Activated naive CD4-positive, alpha-beta T cell treated with anti-CD3 and anti-CD28 coated beads, Interleukin-2, amount 50 U/mL, for 24 hours (primary cell): Measurements from ENCODE around the gene PIK3IP1.
A peak's percentile ranks its signal among the peaks of the same experiment; 100 is the strongest.

Experiments used
- H3K27ac Mint-ChIP-seq: one replicate; pipeline ENCODE4 v1.8.0; 2021; ENCODE audit warnings: mild to moderate bottlenecking, mixed read lengths
- H3K27me3 Mint-ChIP-seq: one replicate; pipeline ENCODE4 v1.8.0; 2021; ENCODE audit warnings: mixed read lengths
- H3K36me3 Mint-ChIP-seq: one replicate; pipeline ENCODE4 v1.8.0; 2021; ENCODE audit warnings: mixed read lengths
- H3K4me1 Mint-ChIP-seq: one replicate; pipeline ENCODE4 v1.8.0; 2021; ENCODE audit warnings: mixed read lengths
- H3K4me3 Mint-ChIP-seq: one replicate; pipeline ENCODE4 v1.8.0; 2021; ENCODE audit warnings: mild to moderate bottlenecking, mixed read lengths
- H3K9me3 Mint-ChIP-seq: one replicate; pipeline ENCODE4 v1.8.0; 2021; ENCODE audit warnings: mixed read lengths

The PIK3IP1 gene, protein sequence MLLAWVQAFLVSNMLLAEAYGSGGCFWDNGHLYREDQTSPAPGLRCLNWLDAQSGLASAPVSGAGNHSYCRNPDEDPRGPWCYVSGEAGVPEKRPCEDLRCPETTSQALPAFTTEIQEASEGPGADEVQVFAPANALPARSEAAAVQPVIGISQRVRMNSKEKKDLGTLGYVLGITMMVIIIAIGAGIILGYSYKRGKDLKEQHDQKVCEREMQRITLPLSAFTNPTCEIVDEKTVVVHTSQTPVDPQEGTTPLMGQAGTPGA

DNA sequence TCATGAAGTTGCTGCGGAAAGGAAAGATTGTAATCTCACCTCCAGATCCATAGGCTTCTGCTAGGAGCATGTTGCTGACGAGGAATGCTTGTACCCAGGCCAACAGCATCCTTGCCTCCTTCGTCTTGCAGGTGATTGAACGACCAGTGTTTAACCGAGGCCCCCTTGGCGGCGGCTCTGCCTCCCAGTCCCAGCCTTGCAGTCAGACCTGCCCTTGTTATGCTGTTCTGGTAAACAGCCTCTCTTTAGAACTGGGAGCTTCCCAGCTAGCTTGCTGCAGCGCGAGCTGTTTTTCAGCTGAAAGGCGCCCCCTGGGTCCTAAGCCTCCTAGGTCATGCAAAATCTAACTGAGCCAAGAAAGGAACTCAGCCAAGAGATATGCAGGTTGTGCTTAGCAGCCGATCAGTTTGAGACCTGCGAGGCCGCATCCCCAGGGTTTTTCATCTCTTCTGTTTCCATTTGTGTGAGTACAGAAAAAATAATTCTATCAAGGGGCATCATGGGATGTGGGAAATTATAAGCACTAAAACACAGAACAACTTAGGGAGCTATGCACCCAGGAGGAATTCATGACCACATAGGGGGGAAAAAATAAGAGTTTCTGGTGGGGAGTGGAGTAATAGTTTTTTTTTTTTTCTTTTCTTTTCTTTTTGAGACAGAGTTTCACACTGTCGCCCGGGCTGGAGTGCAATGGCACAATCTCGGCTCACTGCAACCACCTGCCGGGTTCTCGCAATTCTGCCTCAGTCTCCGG, at the start of gene PIK3IP1:
TSS of gene PIK3IP1 (minus strand) at position 253 of the 754 bp plus-strand sequence. CDS start at position 109, 144 bp downstream.
- H3K36me3 Mint-ChIP-seq = peaks cover 4% of the 10 kb centered on the region
- no peaks in the 10 kb centered on the region for H3K9me3 Mint-ChIP-seq
- H3K4me3 Mint-ChIP-seq = peak within 1 kb of the TSS; percentile 91
- no peaks in the 10 kb centered on the region for H3K27me3 Mint-ChIP-seq
- H3K4me1 Mint-ChIP-seq = peaks cover 78% of the 10 kb centered on the region
- H3K27ac Mint-ChIP-seq = peak within 1 kb of the TSS; percentile 99

DNA sequence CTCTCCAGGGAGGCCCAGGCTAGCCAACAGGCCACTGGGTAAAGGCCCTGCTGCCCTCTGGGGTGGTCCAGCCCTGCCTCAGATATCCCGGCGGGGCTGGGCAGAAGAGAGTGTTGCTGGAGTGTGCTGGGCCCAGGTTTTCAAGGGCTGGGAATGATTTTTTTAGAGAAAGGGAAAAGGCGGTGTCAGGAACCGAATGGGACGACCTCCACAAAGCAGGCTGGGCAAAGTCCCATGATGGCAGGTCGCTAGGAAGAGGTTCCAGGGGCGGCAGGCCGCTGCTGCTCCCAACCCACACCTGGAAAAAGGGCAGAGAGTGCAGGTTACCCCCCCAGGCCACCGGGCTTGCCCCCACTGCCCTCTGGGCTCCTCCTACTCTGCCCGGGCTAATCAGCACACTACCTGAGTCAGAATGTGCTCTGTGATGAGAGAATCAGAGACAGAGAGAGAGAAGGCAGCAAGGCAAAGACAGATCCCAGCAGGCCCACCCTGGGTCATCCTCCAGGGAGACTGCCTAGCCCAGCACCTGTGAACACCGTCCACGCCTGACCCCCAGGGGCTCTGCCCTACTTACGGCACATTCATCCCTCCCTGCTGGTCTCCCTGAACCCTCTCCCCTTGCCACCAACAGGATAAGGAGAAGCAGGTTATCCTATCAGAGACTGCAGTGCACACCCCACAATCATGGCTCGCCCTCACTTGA, 49.2 kb upstream of the PIK3IP1 start:
- Mint-ChIP-seq H3K36me3 (peaks cover 9% of the 10 kb centered on the region), H3K27me3 (no peaks in the 10 kb centered on the region), H3K4me3 (peak overlapping the region; percentile 90), H3K4me1 (peaks cover 78% of the 10 kb centered on the region), H3K27ac (peak overlapping the region; percentile 84), H3K9me3 (no peaks in the 10 kb centered on the region)

DNA sequence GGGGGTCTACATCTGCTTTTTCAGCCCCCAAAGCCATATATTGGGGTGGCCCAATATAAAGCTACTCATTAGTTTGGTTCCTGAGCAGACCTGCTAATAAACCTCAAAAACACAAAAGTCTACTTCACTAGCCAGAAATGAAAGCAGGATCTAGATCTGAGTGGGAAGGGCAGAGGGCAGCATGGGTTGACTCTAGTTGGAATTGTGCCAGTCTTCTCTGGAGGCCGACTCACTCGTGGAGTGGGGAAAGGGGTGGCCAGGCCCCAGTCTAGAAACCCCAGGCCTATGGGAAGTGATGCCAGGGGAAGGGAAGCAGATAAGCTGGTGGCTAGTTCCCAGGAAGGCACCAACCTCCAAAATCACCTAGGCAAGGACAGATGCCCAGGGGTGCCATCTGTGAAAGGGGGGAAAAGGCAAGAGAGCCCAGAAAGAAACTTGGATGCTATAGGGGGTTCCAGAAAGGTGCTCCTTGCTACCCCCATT, 48.5 kb upstream of the PIK3IP1 start:
- H3K27me3 Mint-ChIP-seq = no peaks in the 10 kb centered on the region
- peaks cover 81% of the 10 kb centered on the region for H3K4me1 Mint-ChIP-seq
- peak overlapping the region; percentile 81 for H3K27ac Mint-ChIP-seq
- H3K9me3 Mint-ChIP-seq = no peaks in the 10 kb centered on the region
- H3K36me3 Mint-ChIP-seq = peaks cover 9% of the 10 kb centered on the region
- H3K4me3 Mint-ChIP-seq = peak overlapping the region; percentile 34

DNA sequence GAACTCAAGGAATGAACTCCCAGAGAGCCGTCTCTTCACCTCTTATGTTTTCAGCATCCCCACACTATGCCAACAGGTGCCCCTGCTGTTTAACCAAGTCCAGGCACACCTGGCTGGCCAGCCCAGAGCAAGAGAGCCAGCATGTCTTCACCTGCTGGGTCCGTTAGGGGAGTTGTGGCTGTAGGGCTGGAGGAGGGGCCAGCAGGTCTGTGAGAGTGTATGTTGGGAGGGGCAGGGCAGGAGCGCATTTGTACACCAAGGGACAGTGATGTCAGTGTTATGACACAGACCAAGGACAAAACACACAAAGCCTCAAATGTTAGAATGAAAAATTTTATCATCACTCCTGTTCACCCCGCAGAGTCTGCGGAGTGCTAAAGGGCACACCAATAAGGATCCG, 48.1 kb upstream of the PIK3IP1 start:
- Mint-ChIP-seq H3K36me3 (peaks cover 9% of the 10 kb centered on the region), H3K4me1 (peaks cover 86% of the 10 kb centered on the region)

DNA sequence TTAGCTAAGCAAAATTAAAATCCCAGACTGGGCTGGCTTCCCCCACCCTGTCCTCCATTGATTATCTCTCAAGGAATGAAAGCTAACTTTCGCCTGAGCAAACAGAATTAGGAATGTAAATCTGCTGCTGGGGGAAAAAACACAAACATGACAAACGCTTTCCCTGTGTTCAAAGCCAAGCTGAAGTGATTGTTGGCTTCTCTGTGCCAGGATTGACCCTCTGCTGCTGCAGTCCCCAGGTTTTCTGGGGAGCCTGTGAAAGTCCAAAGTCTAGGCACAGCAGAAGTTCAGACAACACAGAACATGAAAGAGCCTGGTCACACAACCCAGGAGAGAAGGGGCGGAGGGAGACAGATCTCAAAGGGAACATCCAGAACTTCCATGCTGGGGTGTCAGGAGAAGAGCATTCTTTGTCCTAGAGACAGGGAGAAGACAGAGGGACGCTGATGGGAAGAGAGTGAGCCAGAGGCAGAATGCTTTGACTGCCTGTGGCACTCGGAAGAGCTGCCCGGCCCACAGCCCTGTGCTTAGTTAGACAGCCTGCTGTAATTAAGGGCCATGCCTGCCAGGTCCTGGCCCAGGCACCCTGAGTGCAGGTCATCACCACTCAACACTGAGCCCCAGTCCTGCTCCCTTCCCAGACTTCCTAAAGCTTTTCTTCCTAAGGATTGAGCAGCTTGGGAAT, 47.0 kb upstream of the PIK3IP1 start:
- H3K4me3 Mint-ChIP-seq = peak overlapping the region; percentile 9
- H3K4me1 Mint-ChIP-seq = peaks cover 89% of the 10 kb centered on the region
- H3K27ac Mint-ChIP-seq = peak overlapping the region; percentile 88
- peaks cover 9% of the 10 kb centered on the region for H3K36me3 Mint-ChIP-seq
- H3K27me3 Mint-ChIP-seq = no peaks in the 10 kb centered on the region
- H3K9me3 Mint-ChIP-seq = no peaks in the 10 kb centered on the region

More for the DNA sequence above, 48.1 kb upstream of the PIK3IP1 start:
- Mint-ChIP-seq H3K27me3 (no peaks in the 10 kb centered on the region), H3K4me3 (peak overlapping the region; percentile 24), H3K27ac (peak overlapping the region; percentile 81), H3K9me3 (no peaks in the 10 kb centered on the region)

DNA sequence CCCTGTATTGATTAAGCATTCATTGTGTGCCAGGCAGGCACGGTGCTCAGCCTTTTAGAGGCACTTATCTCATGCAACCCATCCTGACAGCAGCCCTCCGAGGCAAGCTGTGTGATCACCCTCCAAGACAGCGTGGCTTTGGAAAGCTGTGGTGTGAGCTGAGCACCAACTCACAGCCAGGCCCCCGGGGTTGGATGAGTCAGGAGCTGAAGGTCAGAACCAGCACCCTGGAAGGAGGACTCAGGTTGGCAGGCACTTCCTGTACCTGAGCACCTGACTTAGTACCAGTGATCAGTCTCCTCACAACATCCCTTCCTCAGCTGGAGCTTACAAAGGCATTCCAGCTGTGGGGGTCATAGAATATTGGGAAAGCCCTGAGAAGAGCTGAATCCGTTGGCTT, 44.9 kb upstream of the PIK3IP1 start:
- H3K36me3 Mint-ChIP-seq = peaks cover 11% of the 10 kb centered on the region
- peak overlapping the region; percentile 74 for H3K27ac Mint-ChIP-seq

DNA sequence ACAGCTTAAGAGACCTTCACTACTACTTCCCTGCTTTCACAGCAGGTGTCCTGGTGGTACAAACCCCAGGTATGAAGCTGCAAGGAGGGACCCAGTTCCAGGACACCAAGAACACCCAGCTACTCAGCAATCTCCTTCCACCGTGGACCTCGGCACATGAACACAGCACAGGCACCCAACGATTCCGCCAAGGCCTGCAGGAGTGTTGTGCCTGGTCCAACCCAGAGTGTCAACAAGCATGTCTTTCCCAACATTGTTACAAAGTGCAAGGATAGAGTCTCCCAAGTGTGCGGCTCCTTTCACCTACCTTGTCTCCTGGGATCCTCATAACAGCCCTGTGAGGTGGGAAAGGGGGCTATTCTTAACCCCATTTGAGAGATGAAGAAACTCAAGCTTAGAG, 42.0 kb upstream of the PIK3IP1 start:
- H3K9me3 Mint-ChIP-seq = no peaks in the 10 kb centered on the region
- peaks cover 70% of the 10 kb centered on the region for H3K4me1 Mint-ChIP-seq
- H3K27me3 Mint-ChIP-seq = no peaks in the 10 kb centered on the region
- peaks cover 9% of the 10 kb centered on the region for H3K36me3 Mint-ChIP-seq
- H3K27ac Mint-ChIP-seq = no peak overlapping the region
- no peak overlapping the region for H3K4me3 Mint-ChIP-seq

More for the DNA sequence above, 44.9 kb upstream of the PIK3IP1 start:
- H3K4me1 Mint-ChIP-seq = peaks cover 85% of the 10 kb centered on the region
- H3K27me3 Mint-ChIP-seq = no peaks in the 10 kb centered on the region
- H3K9me3 Mint-ChIP-seq = no peaks in the 10 kb centered on the region
- no peak overlapping the region for H3K4me3 Mint-ChIP-seq

DNA sequence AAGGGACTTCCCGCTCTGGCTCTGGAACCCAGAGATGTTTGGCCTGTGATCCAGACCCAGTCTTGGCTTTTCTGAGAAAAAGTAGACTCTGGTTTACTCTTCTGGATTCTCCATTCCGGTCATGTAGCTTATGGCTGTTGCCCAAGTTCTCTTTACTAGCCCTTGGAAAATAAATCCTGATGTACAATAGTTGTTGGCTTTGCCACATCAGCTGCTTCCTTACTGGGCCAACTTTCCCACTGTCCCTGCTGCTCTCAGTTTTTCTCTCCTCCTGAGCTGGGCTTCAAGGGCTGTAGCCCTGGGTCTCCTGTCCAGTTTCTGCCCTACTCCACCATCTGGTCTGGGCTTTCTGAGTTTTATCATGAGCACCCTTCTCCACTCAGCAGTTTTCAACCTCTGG, 41.4 kb upstream of the PIK3IP1 start:
- Mint-ChIP-seq H3K9me3 (no peaks in the 10 kb centered on the region), H3K4me1 (peaks cover 70% of the 10 kb centered on the region), H3K36me3 (peaks cover 9% of the 10 kb centered on the region), H3K4me3 (no peak overlapping the region), H3K27me3 (no peaks in the 10 kb centered on the region), H3K27ac (peak overlapping the region; percentile 55)

DNA sequence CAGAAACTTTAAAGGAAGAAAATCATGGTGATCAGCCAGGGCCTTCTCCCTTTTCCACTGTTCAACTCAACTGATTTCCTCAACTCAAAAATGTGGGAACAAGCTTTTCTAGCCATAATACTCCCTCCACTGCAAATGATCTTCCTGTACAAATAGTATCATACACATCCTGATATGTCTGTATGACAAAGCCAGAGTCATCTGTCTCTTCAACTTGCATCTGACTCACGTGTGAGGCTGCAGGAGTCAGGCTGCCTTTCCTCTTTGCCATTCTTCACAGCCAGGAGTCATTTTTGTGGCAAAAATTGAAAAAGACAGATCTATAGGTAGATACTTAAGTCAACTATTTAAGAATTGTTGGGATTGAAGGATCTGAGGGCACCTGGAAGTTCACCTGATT, 40.6 kb upstream of the PIK3IP1 start:
- Mint-ChIP-seq H3K27ac (peak overlapping the region; percentile 85), H3K4me1 (peaks cover 65% of the 10 kb centered on the region), H3K4me3 (no peak overlapping the region)

DNA sequence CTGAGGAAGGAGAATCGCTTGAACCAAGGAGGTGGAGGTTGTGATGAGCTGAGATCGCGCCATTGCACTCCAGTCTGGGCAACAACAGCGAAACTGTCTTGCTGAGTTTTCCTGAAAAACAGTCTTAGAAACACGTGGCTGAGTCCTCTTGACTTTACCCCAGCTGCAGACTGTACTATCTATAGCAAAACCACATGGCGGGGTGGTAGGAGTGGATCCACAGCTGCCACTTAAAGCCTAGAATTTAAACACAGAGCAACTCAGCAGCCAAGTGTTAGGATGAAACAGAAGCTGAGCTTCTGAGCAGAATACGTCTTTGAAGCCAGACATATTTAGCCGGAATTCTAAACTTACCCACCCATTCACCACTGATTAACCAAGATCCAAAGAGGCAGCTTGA, 39.7 kb upstream of the PIK3IP1 start:
- H3K4me1 Mint-ChIP-seq = peaks cover 56% of the 10 kb centered on the region
- no peak overlapping the region for H3K4me3 Mint-ChIP-seq
- peaks cover 12% of the 10 kb centered on the region for H3K36me3 Mint-ChIP-seq
- no peaks in the 10 kb centered on the region for H3K27me3 Mint-ChIP-seq
- peak overlapping the region; percentile 68 for H3K27ac Mint-ChIP-seq
- H3K9me3 Mint-ChIP-seq = no peaks in the 10 kb centered on the region

More for the DNA sequence above, 40.6 kb upstream of the PIK3IP1 start:
- H3K27me3 Mint-ChIP-seq = no peaks in the 10 kb centered on the region
- no peaks in the 10 kb centered on the region for H3K9me3 Mint-ChIP-seq
- H3K36me3 Mint-ChIP-seq = peaks cover 9% of the 10 kb centered on the region

DNA sequence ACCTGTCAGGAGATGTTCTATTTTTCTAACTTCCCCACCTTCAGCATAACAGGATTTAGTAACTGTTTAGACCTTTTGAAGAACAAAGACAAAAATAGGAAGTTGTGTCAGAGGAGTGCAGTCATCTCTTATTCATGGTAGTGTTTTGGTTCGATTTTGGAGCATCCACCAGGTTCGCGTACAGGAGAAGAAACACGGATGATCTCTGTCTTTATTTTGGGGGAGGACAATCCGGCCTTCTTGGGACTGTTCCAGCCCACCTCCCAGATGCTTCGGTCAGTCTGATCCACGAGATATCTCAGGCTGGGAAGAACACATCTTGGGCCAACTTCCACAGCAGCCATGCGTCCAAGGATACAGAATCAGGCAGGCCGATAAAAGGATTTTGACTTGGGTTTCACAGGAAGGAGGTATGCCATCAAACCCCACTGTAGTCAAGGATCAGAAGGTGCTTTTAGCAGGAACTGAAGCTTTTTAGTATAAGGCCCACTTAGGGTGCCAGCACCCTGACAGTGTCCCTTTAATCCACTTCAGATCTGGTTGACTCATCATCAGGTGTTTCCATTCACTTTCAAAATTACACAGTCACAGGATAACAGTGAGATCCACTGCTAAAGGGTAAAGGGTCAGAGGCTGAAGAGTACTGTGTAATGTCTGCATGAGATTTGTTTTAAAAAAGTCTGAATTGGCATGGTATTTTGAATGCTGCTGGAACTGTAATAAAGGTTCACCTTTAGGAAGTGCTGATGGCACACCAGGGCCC, 37.3 kb upstream of the PIK3IP1 start:
- peak overlapping the region; percentile 15 for H3K4me3 Mint-ChIP-seq
- peak overlapping the region; percentile 83 for H3K27ac Mint-ChIP-seq
- peaks cover 42% of the 10 kb centered on the region for H3K4me1 Mint-ChIP-seq
- H3K27me3 Mint-ChIP-seq = no peaks in the 10 kb centered on the region
- H3K36me3 Mint-ChIP-seq = peaks cover 17% of the 10 kb centered on the region
- no peaks in the 10 kb centered on the region for H3K9me3 Mint-ChIP-seq

DNA sequence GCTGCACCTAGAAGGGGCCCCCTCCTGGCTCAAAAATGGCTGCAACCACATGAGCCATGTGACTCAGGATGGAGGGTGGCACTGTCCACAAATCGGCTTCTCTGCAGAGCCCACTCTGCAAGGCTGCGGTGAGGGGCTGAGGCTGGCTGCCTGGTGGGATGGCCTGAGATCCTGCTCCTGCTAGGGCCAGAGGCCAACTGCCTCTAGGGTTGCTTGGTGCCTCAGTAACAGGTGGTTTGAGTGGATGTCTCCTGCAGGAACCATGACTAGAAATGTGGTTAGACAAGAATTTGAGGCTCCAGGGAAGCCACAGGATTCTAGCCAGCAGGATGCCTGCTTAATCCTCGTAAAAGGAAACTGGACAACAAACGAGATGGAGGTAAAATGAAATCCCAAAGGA, 36.7 kb upstream of the PIK3IP1 start:
- Mint-ChIP-seq H3K4me3 (no peak overlapping the region), H3K36me3 (peaks cover 17% of the 10 kb centered on the region), H3K27ac (peak overlapping the region; percentile 51)

DNA sequence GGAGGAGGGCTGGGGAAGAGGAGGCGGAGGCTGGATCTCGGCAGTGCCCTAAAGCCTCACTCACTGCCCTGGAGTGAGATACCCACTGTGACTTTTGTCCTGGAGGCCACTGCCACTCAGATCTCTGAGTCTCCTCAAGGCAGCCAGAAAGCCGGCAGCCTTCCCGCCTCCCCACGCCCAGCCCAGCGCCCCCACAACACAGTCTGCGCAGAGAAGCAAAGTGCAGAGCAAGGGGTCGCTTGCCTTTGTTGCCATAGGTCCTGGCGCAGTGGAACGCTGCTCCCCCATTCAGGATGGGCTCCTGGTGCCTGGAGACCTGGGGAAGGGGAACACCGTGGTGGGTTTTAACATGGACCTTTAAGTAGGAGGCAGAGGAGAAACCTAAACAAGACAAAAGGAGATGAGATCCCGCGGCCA, 36.3 kb upstream of the PIK3IP1 start:
- no peaks in the 10 kb centered on the region for H3K27me3 Mint-ChIP-seq
- H3K4me1 Mint-ChIP-seq = peaks cover 33% of the 10 kb centered on the region
- H3K9me3 Mint-ChIP-seq = no peaks in the 10 kb centered on the region
- peaks cover 17% of the 10 kb centered on the region for H3K36me3 Mint-ChIP-seq
- H3K4me3 Mint-ChIP-seq = no peak overlapping the region
- H3K27ac Mint-ChIP-seq = no peak overlapping the region

More for the DNA sequence above, 36.7 kb upstream of the PIK3IP1 start:
- Mint-ChIP-seq H3K9me3 (no peaks in the 10 kb centered on the region), H3K27me3 (no peaks in the 10 kb centered on the region), H3K4me1 (peaks cover 36% of the 10 kb centered on the region)

DNA sequence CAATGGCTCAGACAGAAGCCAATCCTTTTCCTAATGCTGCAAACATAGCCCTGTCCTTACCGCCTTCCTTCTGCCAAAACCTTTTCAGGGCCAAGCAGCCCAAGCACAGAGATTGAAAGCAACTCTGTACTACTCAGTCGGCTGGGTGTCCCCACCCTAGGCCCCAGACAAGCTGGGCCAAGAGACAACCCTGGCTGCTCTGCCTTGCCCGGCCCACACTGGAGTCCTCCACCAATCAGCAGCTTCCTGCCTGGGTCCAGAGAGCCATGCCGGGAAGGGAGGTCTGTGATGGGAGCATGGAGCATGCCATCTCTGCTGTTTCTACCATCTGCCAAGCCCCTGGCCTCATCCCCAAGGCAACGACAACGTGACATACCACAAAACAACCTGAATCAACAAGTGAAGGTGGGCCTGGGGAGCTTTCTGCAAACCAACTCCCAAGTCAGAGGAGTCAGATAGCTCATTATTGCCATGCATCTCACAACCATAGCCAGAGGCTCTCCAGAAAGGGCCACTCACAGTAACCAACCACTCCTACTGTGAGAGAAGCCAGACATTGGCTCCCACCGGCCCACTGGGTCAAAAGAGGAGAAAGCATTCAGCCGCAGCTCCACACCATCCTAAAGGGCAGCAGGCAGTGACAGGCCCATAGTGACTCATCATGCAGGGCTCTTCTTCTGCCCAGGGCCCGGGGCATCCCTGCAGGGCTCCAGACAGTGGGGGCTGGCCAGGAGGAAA, 35.7 kb upstream of the PIK3IP1 start:
- Mint-ChIP-seq H3K4me1 (peaks cover 29% of the 10 kb centered on the region), H3K27ac (peak overlapping the region; percentile 30), H3K9me3 (no peaks in the 10 kb centered on the region), H3K27me3 (no peaks in the 10 kb centered on the region), H3K36me3 (peaks cover 14% of the 10 kb centered on the region), H3K4me3 (no peak overlapping the region)
